AG04449 (cell line): ENCODE measurements around the gene HSD17B13.
"Not testable (repeated sequence)": the region's sequence is repeated elsewhere in the genome, so short reads cannot be mapped to it uniquely, and the experiment has no call there.

Source experiments
- CTCF ChIA-PET: fragments of 350-600 bp; formaldehyde crosslinking; extraction: SDS; loops from one replicate; lab custom pipeline; 2021; ENCODE audit warnings: antibody characterized with exemption; lab: Yijun Ruan, JAX
- POLR2A ChIA-PET: fragments of 400-600, 350-600 bp; formaldehyde crosslinking; extraction: SDS; loops from one replicate; lab custom pipeline; 2020; ENCODE audit warnings: antibody characterized with exemption, inconsistent platforms; lab: Yijun Ruan, JAX
- DNase-seq: peaks from one replicate; pipeline ENCODE4 v3.0.0-alpha.2; 2010; ENCODE audit warnings: low read depth, low spot score
- H3K4me3 ChIP-seq: 2 replicates; pipeline ENCODE4 v1.5.1; 2011; ENCODE audit warnings: low read depth, mild to moderate bottlenecking, control low read depth, low read length
- CTCF ChIP-seq: IDR thresholded peaks from one replicate; pipeline ENCODE4 v1.5.1; 2011; ENCODE audit warnings: mild to moderate bottlenecking, moderate library complexity, low read length, control low read depth, inconsistent platforms; ENCODE audit not compliant: insufficient read depth; ENCODE audit errors: missing control alignments

The HSD17B13 gene

GRCh38 chr4:87327136-87327535 lies 4.5 kb upstream of the HSD17B13 start:
- POLR2A ChIA-PET: no interaction called here
- no peak for DNase-seq
- CTCF ChIA-PET: interaction anchor here (1.0 kb wide), 1 partner anchor 141 kb away, joined by 3 read pairs; no protein-coding TSS in a partner anchor
- TF ChIP-seq CTCF: no peak
- H3K4me3 ChIP-seq: no peak overlapping the region

- TF ChIP-seq CTCF: no peak
- ChIA-PET CTCF (no interaction called here), POLR2A (no interaction called here)
These were observed 3.8 kb upstream of the HSD17B13 start for GRCh38 chr4:87326460-87326859.

GRCh38 chr4:87321888-87322287 lies 794 bp downstream of the HSD17B13 start:
- DNase-seq: no peak
- no peak for TF ChIP-seq CTCF
- no peak overlapping the region for H3K4me3 ChIP-seq
- POLR2A ChIA-PET: no interaction called here
- CTCF ChIA-PET: no interaction called here

More at GRCh38 chr4:87326460-87326859, 3.8 kb upstream of the HSD17B13 start:
- DNase-seq: no peak
- H3K4me3 ChIP-seq: no peak overlapping the region

- DNase-seq: no peak
- TF ChIP-seq CTCF: no peak
- POLR2A ChIA-PET: no interaction called here
- CTCF ChIA-PET: no interaction called here
- no peak overlapping the region for H3K4me3 ChIP-seq
These were observed 5.2 kb downstream of the HSD17B13 start for GRCh38 chr4:87317527-87317926.

GRCh38 chr4:87316961-87317360 lies 5.7 kb downstream of the HSD17B13 start:
- no peak for TF ChIP-seq CTCF
- no peak overlapping the region for H3K4me3 ChIP-seq
- ChIA-PET POLR2A (no interaction called here), CTCF (no interaction called here)
- DNase-seq: no peak

- H3K4me3 ChIP-seq, POLR2A ChIA-PET, CTCF ChIA-PET, DNase-seq: not testable (repeated sequence)
These were observed 7.7 kb downstream of the HSD17B13 start for GRCh38 chr4:87315000-87315399.

- ChIA-PET POLR2A (no interaction called here), CTCF (no interaction called here)
- no peak overlapping the region for H3K4me3 ChIP-seq
- DNase-seq: no peak
- no peak for TF ChIP-seq CTCF
These were observed 8.9 kb downstream of the HSD17B13 start for GRCh38 chr4:87313756-87314155.
